Activated CD8-positive, alpha-beta memory T cell treated with anti-CD3 and anti-CD28 coated beads for 24 hours (primary cell): ENCODE data around the gene HRH2.

ENCODE experiments used
- DNase-seq: peaks from one replicate; pipeline ENCODE4 v3.0.0-alpha.2; 2020

The HRH2 gene

GRCh38 chr5:175678074-175678473 lies 20.2 kb downstream of the HRH2 start:
- no peak for DNase-seq

GRCh38 chr5:175679411-175679810 lies 21.5 kb downstream of the HRH2 start:
- no peak for DNase-seq

GRCh38 chr5:175680020-175680419 lies 22.1 kb downstream of the HRH2 start:
- DNase-seq, result no peak

GRCh38 chr5:175680463-175680862 lies 22.6 kb downstream of the HRH2 start:
- no peak for DNase-seq

GRCh38 chr5:175681045-175681967 lies 23.4 kb downstream of the HRH2 start:
- no peak for DNase-seq

GRCh38 chr5:175681968-175682340 lies 24.1 kb downstream of the HRH2 start:
- DNase-seq, result no peak

- DNase-seq, result no peak
Measured at GRCh38 chr5:175682664-175683063, 24.8 kb downstream of the HRH2 start.

- no peak for DNase-seq
Measured at GRCh38 chr5:175683231-175683630, 25.4 kb downstream of the HRH2 start.

GRCh38 chr5:175683921-175684320 lies 26.1 kb downstream of the HRH2 start:
- DNase-seq, result no peak

GRCh38 chr5:175684931-175685330 lies 27.1 kb downstream of the HRH2 start:
- no peak for DNase-seq

GRCh38 chr5:175685701-175686350 lies 28.0 kb downstream of the HRH2 start:
- DNase-seq, result no peak

GRCh38 chr5:175686396-175686795 lies 28.5 kb downstream of the HRH2 start:
- DNase-seq, result no peak

GRCh38 chr5:175686826-175687225 lies 29.0 kb downstream of the HRH2 start:
- no peak for DNase-seq

- no peak for DNase-seq
Measured at GRCh38 chr5:175687231-175687701, 29.4 kb downstream of the HRH2 start.

- DNase-seq, result no peak
Measured at GRCh38 chr5:175688352-175689146, 30.7 kb downstream of the HRH2 start.

GRCh38 chr5:175689147-175689991 lies 31.5 kb downstream of the HRH2 start:
- DNase-seq, result no peak

GRCh38 chr5:175690025-175690424 lies 32.2 kb downstream of the HRH2 start:
- DNase-seq, result no peak

GRCh38 chr5:175690586-175690985 lies 32.7 kb downstream of the HRH2 start:
- DNase-seq, result no peak

GRCh38 chr5:175691761-175692160 lies 33.9 kb downstream of the HRH2 start:
- no peak for DNase-seq

GRCh38 chr5:175692235-175692995 lies 34.5 kb downstream of the HRH2 start:
- DNase-seq, result no peak

- no peak for DNase-seq
Measured at GRCh38 chr5:175692996-175693710, 35.3 kb downstream of the HRH2 start.
